Activated CD8-positive, alpha-beta memory T cell treated with anti-CD3 and anti-CD28 coated beads, Interleukin-2, amount 10 ng/mL, durations not matched to agents 7 days and 5 days (primary cell): ENCODE results near the gene NR4A1. TPM values are rescaled to one million over a fixed set of nuclear protein-coding genes. Genes with fewer than 3 reads are reported as not detected.

Source experiments
- ATAC-seq: fragments of 150-1000 bp; cut with Tn5 transposase; one replicate; pipeline ENCODE4 v1.10.0; 2021; ENCODE audit warnings: moderate library complexity
- CTCF ChIA-PET: fragments of 350-600 bp; sonication (Branson Sonifier 250); formaldehyde crosslinking; loops from one replicate; lab custom pipeline; 2021; ENCODE audit warnings: antibody characterized with exemption; lab: Charles Lee
- DNase-seq: peaks from one replicate; pipeline ENCODE4 v3.0.0-alpha.2; 2020
- H3K27ac Mint-ChIP-seq: one replicate; pipeline ENCODE4 v1.8.0; 2021; ENCODE audit warnings: mild to moderate bottlenecking, mixed read lengths
- H3K27me3 Mint-ChIP-seq: one replicate; pipeline ENCODE4 v1.8.0; 2021; ENCODE audit warnings: mixed read lengths
- H3K36me3 Mint-ChIP-seq: one replicate; pipeline ENCODE4 v1.8.0; 2021; ENCODE audit warnings: mild to moderate bottlenecking, mixed read lengths
- H3K4me1 Mint-ChIP-seq: one replicate; pipeline ENCODE4 v1.8.0; 2021; ENCODE audit warnings: mixed read lengths
- H3K4me3 Mint-ChIP-seq: one replicate; pipeline ENCODE4 v1.8.0; 2021; ENCODE audit warnings: mild to moderate bottlenecking, moderate library complexity, mixed read lengths
- H3K9me3 Mint-ChIP-seq: one replicate; pipeline ENCODE4 v1.8.0; 2022; ENCODE audit warnings: low read depth, mixed read lengths
- total RNA-seq, 2 experiments: library from RNA; stranded (reverse); gene quantifications; one replicate each; pipeline ENCODE4 v1.2.3, GENCODE V29; 2021

The NR4A1 gene
- total RNA-seq, 2 experiments from 2014 or later = 8.4 to 41.8 TPM

GRCh38 chr12:52023182-52023975 lies 27.9 kb upstream of the NR4A1 start:
- H3K9me3 Mint-ChIP-seq = no peaks in the 10 kb centered on the region
- H3K4me3 Mint-ChIP-seq = peak overlapping the region; percentile 80
- ATAC-seq (peak; percentile 60), DNase-seq (peak; percentile 94)
- H3K27me3 Mint-ChIP-seq = peaks cover 4% of the 10 kb centered on the region
- H3K36me3 Mint-ChIP-seq = no peaks in the 10 kb centered on the region
- H3K4me1 Mint-ChIP-seq = peaks cover 42% of the 10 kb centered on the region
- CTCF ChIA-PET = interaction anchor here (1.0 to 12.6 kb wide), 21 partner anchors 10 to 203 kb away, joined by 3 to 410 read pairs (median 13); partner anchors contain the start of genes ATG101, NR4A1, SMIM41 and TAMALIN
- H3K27ac Mint-ChIP-seq = peak overlapping the region; percentile 98

- ATAC-seq (peak; percentile 17), DNase-seq (no peak)
- Mint-ChIP-seq H3K4me1 (peaks cover 42% of the 10 kb centered on the region), H3K4me3 (peak overlapping the region; percentile 80), H3K9me3 (no peaks in the 10 kb centered on the region), H3K27me3 (peaks cover 4% of the 10 kb centered on the region), H3K36me3 (no peaks in the 10 kb centered on the region), H3K27ac (peak overlapping the region; percentile 98)
- CTCF ChIA-PET = interaction anchor here (1.0 to 12.6 kb wide), 25 partner anchors 10 to 604 kb away, joined by 3 to 410 read pairs (median 11); partner anchors contain the start of genes ACVR1B, ATG101, NR4A1 and SMIM41
These were observed 27.1 kb upstream of the NR4A1 start for GRCh38 chr12:52023976-52024688.

GRCh38 chr12:52024845-52025230 lies 26.4 kb upstream of the NR4A1 start:
- H3K4me3 Mint-ChIP-seq = peak overlapping the region; percentile 80
- no peaks in the 10 kb centered on the region for H3K9me3 Mint-ChIP-seq
- ATAC-seq (peak; percentile 46), DNase-seq (peak; percentile 85)
- CTCF ChIA-PET = interaction anchor here (0.7 to 12.6 kb wide), 41 partner anchors 11 to 981 kb away, joined by 3 to 410 read pairs (median 6); partner anchors contain the start of genes ACVR1B, ANKRD33, ATG101 and EIF4B
- peaks cover 4% of the 10 kb centered on the region for H3K27me3 Mint-ChIP-seq
- no peaks in the 10 kb centered on the region for H3K36me3 Mint-ChIP-seq
- peak overlapping the region; percentile 98 for H3K27ac Mint-ChIP-seq
- H3K4me1 Mint-ChIP-seq = peaks cover 42% of the 10 kb centered on the region

DNA sequence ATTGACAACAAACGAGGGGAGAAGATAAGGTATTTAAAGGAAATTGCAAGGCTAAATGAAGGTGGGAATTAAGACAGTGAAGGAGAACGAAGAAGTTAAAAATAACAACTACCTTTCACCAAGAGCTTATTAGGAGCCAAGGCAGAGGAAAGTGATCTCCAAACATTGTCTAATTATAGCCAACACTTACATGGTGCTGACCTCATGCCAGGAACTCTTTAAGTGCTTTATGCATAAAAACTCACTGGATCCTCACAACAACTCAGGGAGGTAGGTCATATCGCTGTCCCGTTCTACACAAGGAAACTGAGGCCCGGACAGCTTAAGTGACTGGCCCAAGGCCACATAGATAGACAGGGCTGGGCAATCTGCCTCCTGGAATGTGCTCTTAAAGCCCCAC lies 25.0 kb upstream of the NR4A1 start:
- no peak for ATAC-seq
- Mint-ChIP-seq H3K36me3 (no peaks in the 10 kb centered on the region), H3K4me3 (no peak overlapping the region), H3K4me1 (peaks cover 31% of the 10 kb centered on the region), H3K27me3 (peaks cover 6% of the 10 kb centered on the region), H3K9me3 (no peaks in the 10 kb centered on the region), H3K27ac (peak overlapping the region; percentile 98)
- no peak for DNase-seq
- CTCF ChIA-PET = interaction anchor here (0.6 to 12.6 kb wide), 24 partner anchors 10 to 198 kb away, joined by 3 to 410 read pairs (median 9); partner anchors contain the start of genes ANKRD33, ATG101, NR4A1 and SMIM41

- no peak overlapping the region for H3K27ac Mint-ChIP-seq
- DNase-seq (no peak), ATAC-seq (no peak)
- peaks cover 6% of the 10 kb centered on the region for H3K27me3 Mint-ChIP-seq
- no peaks in the 10 kb centered on the region for H3K9me3 Mint-ChIP-seq
- H3K4me3 Mint-ChIP-seq = no peak overlapping the region
- CTCF ChIA-PET = interaction anchor here (0.6 to 12.6 kb wide), 9 partner anchors 9 to 194 kb away, joined by 3 to 410 read pairs (median 182); partner anchors contain the start of genes ATG101, NR4A1 and SMIM41
- peaks cover 31% of the 10 kb centered on the region for H3K4me1 Mint-ChIP-seq
- H3K36me3 Mint-ChIP-seq = no peaks in the 10 kb centered on the region
These were observed 24.0 kb upstream of the NR4A1 start for GRCh38 chr12:52027085-52027843.

DNA sequence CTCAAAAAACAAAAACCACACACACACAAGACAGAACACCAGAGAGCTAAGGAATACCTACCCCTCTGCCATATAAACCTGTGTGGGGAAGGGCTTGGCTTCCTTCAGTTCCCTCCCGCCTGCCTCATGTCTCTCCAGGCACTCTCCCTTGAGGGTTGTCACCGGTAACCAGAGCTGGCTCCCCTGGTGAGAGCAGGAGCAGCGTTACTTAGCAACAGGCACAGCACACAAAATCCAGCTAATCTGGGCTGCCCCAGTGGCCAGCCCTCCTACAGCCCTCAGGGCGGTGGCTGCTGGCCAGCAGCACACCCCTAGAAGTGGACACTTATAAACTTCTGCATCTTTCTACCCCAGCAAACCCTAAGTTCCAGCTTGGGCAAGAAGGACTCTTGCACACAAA lies 21.6 kb upstream of the NR4A1 start:
- Mint-ChIP-seq H3K4me3 (no peak overlapping the region), H3K9me3 (no peaks in the 10 kb centered on the region), H3K4me1 (peaks cover 35% of the 10 kb centered on the region), H3K27me3 (peaks cover 3% of the 10 kb centered on the region), H3K27ac (no peak overlapping the region), H3K36me3 (no peaks in the 10 kb centered on the region)
- no peak for ATAC-seq
- CTCF ChIA-PET = interaction anchor here (1.0 to 12.6 kb wide), 8 partner anchors 6 to 92 kb away, joined by 3 to 410 read pairs (median 6); partner anchors contain the start of genes ATG101, NR4A1 and SMIM41
- no peak for DNase-seq

- H3K27ac Mint-ChIP-seq = peak overlapping the region; percentile 64
- CTCF ChIA-PET = interaction anchor here (0.8 to 11.9 kb wide), 13 partner anchors 9 to 90 kb away, joined by 3 to 404 read pairs (median 11); partner anchors contain the start of genes ATG101 and NR4A1
- peak overlapping the region; percentile 61 for H3K4me3 Mint-ChIP-seq
- H3K9me3 Mint-ChIP-seq = no peaks in the 10 kb centered on the region
- H3K27me3 Mint-ChIP-seq = peaks cover 18% of the 10 kb centered on the region
- DNase-seq (no peak), ATAC-seq (no peak)
- H3K36me3 Mint-ChIP-seq = no peaks in the 10 kb centered on the region
- peaks cover 24% of the 10 kb centered on the region for H3K4me1 Mint-ChIP-seq
These were observed 18.8 kb upstream of the NR4A1 start for GRCh38 chr12:52032446-52032803.

DNA sequence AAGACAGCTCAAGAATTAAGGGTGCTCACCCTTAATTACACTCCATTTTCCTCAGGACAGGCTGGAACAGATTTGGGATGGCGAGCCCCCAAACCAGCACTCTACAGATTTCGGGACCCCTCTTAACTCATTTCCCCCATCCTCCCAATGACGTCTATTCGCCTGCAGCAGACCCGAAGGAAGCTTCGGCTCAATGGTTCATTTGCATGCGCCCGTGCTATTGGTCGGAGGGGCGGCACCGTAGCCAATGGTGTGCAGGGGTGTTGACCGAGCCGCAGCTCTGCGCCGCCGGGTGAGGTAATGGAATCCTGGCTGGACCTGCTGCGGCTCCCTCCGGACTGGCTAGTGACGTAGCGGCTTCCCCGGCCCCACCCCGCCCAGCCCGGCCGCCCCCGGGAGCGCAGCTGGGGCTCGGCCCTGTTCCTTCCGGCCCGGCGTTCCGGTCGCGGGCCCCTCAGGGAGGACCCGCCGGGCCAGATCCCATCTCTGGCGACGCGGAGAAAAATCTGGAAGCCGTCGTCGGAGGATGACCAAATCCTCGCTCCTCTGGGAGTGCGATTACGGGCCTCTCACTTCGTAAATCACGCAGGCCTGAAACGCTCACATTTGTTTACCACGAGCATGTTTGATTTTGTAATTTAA lies 18.3 kb upstream of the NR4A1 start:
- Mint-ChIP-seq H3K27me3 (peaks cover 18% of the 10 kb centered on the region), H3K27ac (peak overlapping the region; percentile 64), H3K9me3 (no peaks in the 10 kb centered on the region), H3K4me1 (peaks cover 24% of the 10 kb centered on the region), H3K4me3 (peak overlapping the region; percentile 61), H3K36me3 (no peaks in the 10 kb centered on the region)
- ATAC-seq = peak; percentile 94
- CTCF ChIA-PET = interaction anchor here (0.8 to 11.9 kb wide), 13 partner anchors 9 to 89 kb away, joined by 3 to 404 read pairs (median 11); partner anchors contain the start of genes ATG101 and NR4A1
- DNase-seq = peak; percentile 97

- Mint-ChIP-seq H3K27ac (peak overlapping the region; percentile 56), H3K9me3 (no peaks in the 10 kb centered on the region), H3K27me3 (peaks cover 22% of the 10 kb centered on the region), H3K4me1 (peaks cover 29% of the 10 kb centered on the region), H3K4me3 (peak overlapping the region; percentile 61), H3K36me3 (no peaks in the 10 kb centered on the region)
- ATAC-seq = no peak
- DNase-seq = no peak
- CTCF ChIA-PET = interaction anchor here (1.2 to 11.9 kb wide), 11 partner anchors 10 to 89 kb away, joined by 3 to 404 read pairs (median 12); partner anchors contain the start of genes ATG101 and NR4A1
These were observed 17.6 kb upstream of the NR4A1 start for GRCh38 chr12:52033446-52034140.

GRCh38 chr12:52035190-52035589 lies 16.1 kb upstream of the NR4A1 start:
- ATAC-seq (no peak), DNase-seq (no peak)
- CTCF ChIA-PET = interaction anchor here (1.5 to 11.9 kb wide), 2 partner anchors 11 to 35 kb away, joined by 7 to 182 read pairs; partner anchors contain the start of gene ATG101
- Mint-ChIP-seq H3K27me3 (peaks cover 22% of the 10 kb centered on the region), H3K27ac (no peak overlapping the region), H3K4me1 (peaks cover 30% of the 10 kb centered on the region), H3K36me3 (no peaks in the 10 kb centered on the region), H3K4me3 (no peak overlapping the region), H3K9me3 (no peaks in the 10 kb centered on the region)

DNA sequence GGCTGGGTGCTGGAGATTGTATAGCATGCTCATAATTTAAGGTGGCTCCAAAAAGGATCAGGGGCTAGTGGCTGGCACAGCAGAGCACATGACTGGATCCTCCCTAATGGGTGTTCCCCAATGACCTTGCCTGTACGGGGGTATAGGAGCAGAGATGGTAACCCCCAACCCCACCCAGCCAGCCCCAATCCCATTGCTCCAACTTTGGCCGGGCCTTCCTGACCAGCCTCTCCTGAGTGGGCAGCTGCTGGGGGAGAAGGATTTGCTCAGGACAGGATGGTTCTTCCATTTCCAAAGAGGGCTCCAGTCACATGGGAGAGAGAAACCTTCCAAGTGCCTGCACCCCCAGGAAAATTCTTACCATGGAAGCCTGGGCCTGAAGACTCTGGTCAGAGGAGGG lies 15.3 kb upstream of the NR4A1 start:
- no peak for DNase-seq
- H3K27me3 Mint-ChIP-seq = peaks cover 20% of the 10 kb centered on the region
- H3K36me3 Mint-ChIP-seq = no peaks in the 10 kb centered on the region
- peaks cover 30% of the 10 kb centered on the region for H3K4me1 Mint-ChIP-seq
- H3K9me3 Mint-ChIP-seq = no peaks in the 10 kb centered on the region
- H3K27ac Mint-ChIP-seq = no peak overlapping the region
- CTCF ChIA-PET = interaction anchor here (1.3 to 11.9 kb wide), 2 partner anchors 12 to 37 kb away, joined by 4 to 182 read pairs; no protein-coding TSS in a partner anchor
- H3K4me3 Mint-ChIP-seq = peak overlapping the region; percentile 55
- ATAC-seq = no peak
